Trophoblast cell (in vitro differentiated cells and primary cell): Measurements from ENCODE around the gene PRDM16.

Experiments
- DNase-seq, 2 donors: peaks; one replicate each; pipeline ENCODE4 v3.0.0-alpha.2; 2016
- H2AFZ ChIP-seq: 2 replicates; pipeline ENCODE4 v1.6.1; 2013; ENCODE audit warnings: low read length, moderate library complexity, mild to moderate bottlenecking; ENCODE audit not compliant: insufficient read depth, poor library complexity
- H2AK5ac ChIP-seq: 2 replicates; pipeline ENCODE4 v1.6.1; 2013; ENCODE audit warnings: mild to moderate bottlenecking, low read length
- H2BK120ac ChIP-seq: 2 replicates; pipeline ENCODE4 v1.6.1; 2013; ENCODE audit warnings: low read length, mild to moderate bottlenecking, moderate library complexity; ENCODE audit not compliant: insufficient read depth, poor library complexity
- H2BK12ac ChIP-seq: 2 replicates; pipeline ENCODE4 v1.6.1; 2013; ENCODE audit warnings: mild to moderate bottlenecking, low read length, moderate library complexity
- H2BK5ac ChIP-seq: 2 replicates; pipeline ENCODE4 v1.6.1; 2013; ENCODE audit warnings: low read length, low read depth, moderate library complexity, mild to moderate bottlenecking; ENCODE audit not compliant: poor library complexity
- H3K14ac ChIP-seq: 2 replicates; pipeline ENCODE4 v1.6.1; 2013; ENCODE audit warnings: mild to moderate bottlenecking, low read length
- H3K18ac ChIP-seq: 2 replicates; pipeline ENCODE4 v1.6.1; 2013; ENCODE audit warnings: mild to moderate bottlenecking, low read length
- H3K23ac ChIP-seq: 2 replicates; pipeline ENCODE4 v1.6.1; 2013; ENCODE audit warnings: low read length
- H3K27ac ChIP-seq: 2 replicates; pipeline ENCODE4 v1.5.1; 2013; ENCODE audit warnings: low read depth, mild to moderate bottlenecking, inconsistent platforms, low read length, moderate library complexity
- H3K27me3 ChIP-seq: 2 replicates; pipeline ENCODE4 v1.6.1; 2013; ENCODE audit warnings: inconsistent platforms, mild to moderate bottlenecking, low read length, moderate library complexity; ENCODE audit not compliant: insufficient read depth
- H3K36me3 ChIP-seq, 2 experiments: 1 replicate in 1 of 2; 2 replicates in 1 of 2; pipeline ENCODE4 v1.6.1; 2013; ENCODE audit warnings: low read length in 2 of 2, mild to moderate bottlenecking in 2 of 2, moderate library complexity in 1 of 2; ENCODE audit not compliant: insufficient read depth in 2 of 2, control insufficient read depth in 1 of 2
- H3K4ac ChIP-seq: 2 replicates; pipeline ENCODE4 v1.6.1; 2013; ENCODE audit warnings: low read depth, mild to moderate bottlenecking, low read length, moderate library complexity
- H3K4me1 ChIP-seq, 2 experiments: 1 replicate in 1 of 2; 2 replicates in 1 of 2; pipeline ENCODE4 v1.6.1; 2013; ENCODE audit warnings: low read length in 2 of 2, mild to moderate bottlenecking in 2 of 2, moderate library complexity in 1 of 2; ENCODE audit not compliant: insufficient read depth in 2 of 2, control insufficient read depth in 1 of 2
- H3K4me2 ChIP-seq: 2 replicates; pipeline ENCODE4 v1.6.1; 2013; ENCODE audit warnings: inconsistent platforms, mild to moderate bottlenecking, low read length, moderate library complexity
- H3K4me3 ChIP-seq: 2 replicates; pipeline ENCODE4 v1.5.1; 2013; ENCODE audit warnings: mild to moderate bottlenecking, low read depth, low read length, inconsistent platforms
- H3K79me1 ChIP-seq: one replicate; pipeline ENCODE4 v1.6.1; 2013; ENCODE audit warnings: low read length
- H3K79me2 ChIP-seq: 2 replicates; pipeline ENCODE4 v1.6.1; 2013; ENCODE audit warnings: low read length, mild to moderate bottlenecking; ENCODE audit not compliant: control insufficient read depth, insufficient read depth, poor library complexity
- H3K9ac ChIP-seq: 2 replicates; pipeline ENCODE4 v1.6.1; 2013; ENCODE audit warnings: mild to moderate bottlenecking, low read length
- H3K9me3 ChIP-seq: 2 replicates; pipeline ENCODE4 v1.6.1; 2013; ENCODE audit warnings: low read depth, mild to moderate bottlenecking, control low read depth, inconsistent platforms, low read length; ENCODE audit not compliant: insufficient read depth
- H4K12ac ChIP-seq: 2 replicates; pipeline ENCODE4 v1.6.1; 2013; ENCODE audit warnings: low read depth, mild to moderate bottlenecking, low read length, moderate library complexity
- H4K8ac ChIP-seq: 2 replicates; pipeline ENCODE4 v1.6.1; 2013; ENCODE audit warnings: low read depth, mild to moderate bottlenecking, low read length, moderate library complexity
- H4K91ac ChIP-seq: one replicate; pipeline ENCODE4 v1.6.1; 2013; ENCODE audit warnings: low read depth, mild to moderate bottlenecking, low read length, moderate library complexity
- WGBS: extraction: QIAGEN DNeasy Blood & Tissue Kit; methylation state at CpG from one replicate; pipeline ENCODE4 v1.1.7; 2013; ENCODE audit warnings: missing lambda C conversion rate; ENCODE audit not compliant: insufficient read length, insufficient coverage; ENCODE audit errors: extremely low coverage; 5-methylcytosine and 5-hydroxymethylcytosine counted together

PRDM16 gene

GRCh38 chr1:3073489-3074296, 4.7 kb downstream of the PRDM16 start:
- no peak overlapping the region for H4K8ac ChIP-seq
- no peak overlapping the region for H3K9ac ChIP-seq
- no peak overlapping the region for H2BK120ac ChIP-seq
- H3K14ac ChIP-seq: no peak overlapping the region
- H3K18ac ChIP-seq: no peak overlapping the region
- no peaks in the 10 kb centered on the region for H3K79me1 ChIP-seq
- no peak overlapping the region for H3K4me2 ChIP-seq
- WGBS: no CpG with 5 or more reads among the region's 82 CpGs
- H3K4ac ChIP-seq: no peak overlapping the region
- H3K4me3 ChIP-seq: no peak overlapping the region
- H3K4me1 ChIP-seq: peaks cover 3 to 7% of the 10 kb centered on the region in 2 experiments
- H2AK5ac ChIP-seq: no peak overlapping the region
- peaks cover 64% of the 10 kb centered on the region for H3K27me3 ChIP-seq
- peaks cover 19% of the 10 kb centered on the region for H3K9me3 ChIP-seq
- H2BK5ac ChIP-seq: no peak overlapping the region
- H4K12ac ChIP-seq: peak overlapping the region; percentile 24
- no peak overlapping the region for H4K91ac ChIP-seq
- H2BK12ac ChIP-seq: no peak overlapping the region
- no peak overlapping the region for H3K27ac ChIP-seq
- H3K23ac ChIP-seq: no peak overlapping the region
- H3K79me2 ChIP-seq: no peaks in the 10 kb centered on the region
- H3K36me3 ChIP-seq: no peaks in the 10 kb centered on the region
- no peak for DNase-seq
- H2AFZ ChIP-seq: no peak overlapping the region

- Histone ChIP-seq H3K4me2 (no peak overlapping the region), H3K9me3 (peaks cover 19% of the 10 kb centered on the region), H2BK12ac (no peak overlapping the region), H3K27ac (no peak overlapping the region), H4K8ac (no peak overlapping the region), H3K79me1 (no peaks in the 10 kb centered on the region), H3K79me2 (no peaks in the 10 kb centered on the region), H2BK5ac (no peak overlapping the region), H3K23ac (no peak overlapping the region), H3K4me3 (no peak overlapping the region), H3K14ac (no peak overlapping the region), H3K18ac (no peak overlapping the region), H2BK120ac (no peak overlapping the region), H3K4ac (no peak overlapping the region), H4K91ac (no peak overlapping the region), H2AFZ (no peak overlapping the region), H3K4me1 (peaks cover 3 to 7% of the 10 kb centered on the region in 2 experiments), H3K9ac (no peak overlapping the region), H2AK5ac (no peak overlapping the region), H3K36me3 (no peaks in the 10 kb centered on the region), H4K12ac (no peak overlapping the region), H3K27me3 (peaks cover 59% of the 10 kb centered on the region)
- no CpG with 5 or more reads among the region's 13 CpGs for WGBS
- no peak for DNase-seq
Measured at GRCh38 chr1:3074297-3074741, 5.3 kb downstream of the PRDM16 start.

GRCh38 chr1:3074800-3075199, 5.8 kb downstream of the PRDM16 start:
- Histone ChIP-seq H3K27me3 (peaks cover 56% of the 10 kb centered on the region), H2BK120ac (no peak overlapping the region), H3K79me1 (no peaks in the 10 kb centered on the region), H3K4ac (no peak overlapping the region), H3K4me2 (no peak overlapping the region), H3K9me3 (peaks cover 19% of the 10 kb centered on the region), H2AFZ (no peak overlapping the region), H3K36me3 (no peaks in the 10 kb centered on the region), H3K4me1 (peaks cover 3 to 7% of the 10 kb centered on the region in 2 experiments), H3K23ac (no peak overlapping the region), H3K79me2 (no peaks in the 10 kb centered on the region), H3K4me3 (no peak overlapping the region), H2AK5ac (no peak overlapping the region), H2BK12ac (no peak overlapping the region), H3K14ac (no peak overlapping the region), H4K12ac (no peak overlapping the region), H4K91ac (no peak overlapping the region), H2BK5ac (no peak overlapping the region), H3K27ac (no peak overlapping the region), H4K8ac (no peak overlapping the region), H3K9ac (no peak overlapping the region), H3K18ac (no peak overlapping the region)
- no peak for DNase-seq
- WGBS: no CpG with 5 or more reads among the region's 12 CpGs

GRCh38 chr1:3075666-3076362, 6.8 kb downstream of the PRDM16 start:
- H3K4me1 ChIP-seq: peaks cover under 1 to 2% of the 10 kb centered on the region in 2 experiments
- H2BK120ac ChIP-seq: no peak overlapping the region
- no peak overlapping the region for H4K91ac ChIP-seq
- no peak overlapping the region for H3K14ac ChIP-seq
- peaks cover 17% of the 10 kb centered on the region for H3K9me3 ChIP-seq
- H3K9ac ChIP-seq: no peak overlapping the region
- H3K4me3 ChIP-seq: no peak overlapping the region
- no peak overlapping the region for H3K23ac ChIP-seq
- no peak overlapping the region for H2AK5ac ChIP-seq
- no peak overlapping the region for H4K8ac ChIP-seq
- no peak overlapping the region for H3K18ac ChIP-seq
- WGBS: no CpG with 5 or more reads among the region's 36 CpGs
- H4K12ac ChIP-seq: no peak overlapping the region
- no peak overlapping the region for H3K27ac ChIP-seq
- H2AFZ ChIP-seq: no peak overlapping the region
- no peak overlapping the region for H2BK12ac ChIP-seq
- H2BK5ac ChIP-seq: no peak overlapping the region
- H3K79me1 ChIP-seq: no peaks in the 10 kb centered on the region
- H3K27me3 ChIP-seq: peaks cover 47% of the 10 kb centered on the region
- no peaks in the 10 kb centered on the region for H3K79me2 ChIP-seq
- H3K36me3 ChIP-seq: no peaks in the 10 kb centered on the region
- no peak overlapping the region for H3K4me2 ChIP-seq
- DNase-seq: no peak
- H3K4ac ChIP-seq: no peak overlapping the region
